Heart left ventricle (tissue), 16 donors: ENCODE results near the gene TFB2M. TPM values are rescaled to one million over a fixed set of nuclear protein-coding genes. Genes with fewer than 3 reads are reported as not detected.
A peak's percentile ranks its signal among the peaks of the same experiment; 100 is the strongest.
"Not testable (repeated sequence)": the region's sequence is repeated elsewhere in the genome, so short reads cannot be mapped to it uniquely, and the experiment has no call there.

Source experiments
- ATAC-seq, 4 donors: fragments of 200-7000 bp; cut with Tn5 transposase; one replicate each; pipeline ENCODE4 v1.9.1; 2020 to 2022; ENCODE audit warnings: moderate library complexity in 4 of 4, mild to moderate bottlenecking in 3 of 4, moderate number of reproducible peaks in 1 of 4
- DNase-seq, 5 donors: peaks; one replicate each; pipeline ENCODE4 v3.0.0-alpha.2; 2020
- H3K27ac ChIP-seq, 12 donors: fragments of 200-600 bp; sonication (generic) in 4 of 12; one replicate each; pipeline versions ENCODE4 v1.5.0 to v1.8.0; 2016 to 2022; ENCODE audit warnings: mild to moderate bottlenecking in 2 of 12
- H3K27me3 ChIP-seq, 9 donors: fragments of 200-600 bp; sonication (generic) in 2 of 9; one replicate each; pipeline versions ENCODE4 v1.5.1 to v1.8.0; 2016 to 2022; ENCODE audit warnings: mild to moderate bottlenecking in 3 of 9
- H3K36me3 ChIP-seq, 9 donors: fragments of 200-600 bp; sonication (generic) in 2 of 9; one replicate each; pipeline versions ENCODE4 v1.5.0 to v1.8.0; 2018 to 2022; ENCODE audit warnings: mild to moderate bottlenecking in 2 of 9
- H3K4me1 ChIP-seq, 12 donors: fragments of 200-600 bp; sonication (generic) in 4 of 12; one replicate each; pipeline versions ENCODE4 v1.5.0 to v1.8.0; 2016 to 2022; ENCODE audit warnings: mild to moderate bottlenecking in 3 of 12
- H3K4me3 ChIP-seq, 12 donors: fragments of 200-600 bp; sonication (generic) in 4 of 12; one replicate each; pipeline versions ENCODE4 v1.5.0 to v1.8.0; 2017 to 2022; ENCODE audit warnings: mild to moderate bottlenecking in 9 of 12, moderate library complexity in 4 of 12
- H3K9me3 ChIP-seq, 12 donors: fragments of 200-600 bp; sonication (generic) in 4 of 12; one replicate each; pipeline versions ENCODE4 v1.5.0 to v1.8.0; 2016 to 2022; ENCODE audit warnings: mild to moderate bottlenecking in 1 of 12
- CTCF ChIP-seq, 12 donors: fragments of 200-600 bp; sonication (generic) in 4 of 12; IDR thresholded peaks; one replicate each; pipeline versions ENCODE4 v1.5.0 to v1.8.0; 2018 to 2022; ENCODE audit warnings: antibody characterized with exemption in 12 of 12, mild to moderate bottlenecking in 5 of 12
- POLR2A ChIP-seq, 2 donors: fragments of 450-650 bp; IDR thresholded peaks; one replicate each; pipeline ENCODE4 v1.6.1; 2017; ENCODE audit warnings: antibody characterized with exemption in 2 of 2, mild to moderate bottlenecking in 2 of 2, moderate library complexity in 2 of 2
- WGBS, 4 donors: extraction: QIAGEN DNeasy Blood & Tissue Kit in 2 of 4; methylation state at CpG; one replicate each; pipeline versions ENCODE4 v1.1.5 to v1.1.7; 2013 to 2018; 5-methylcytosine and 5-hydroxymethylcytosine counted together
- intact Hi-C, 10 donors: fragments of 100-400 bp; cut with DNase I; formaldehyde crosslinking; loops; one replicate each; pipeline versions ENCODE4 v1.11.1 to v1.14.2; 2022
- polyA plus RNA-seq, 2 donors: library from polyadenylated mRNA; stranded (reverse); fragments of 200-250 nt; gene quantifications; one replicate each; pipeline ENCODE4 v1.2.3, GENCODE V29; 2013
- total RNA-seq, 9 donors: library from RNA; depleted of rRNA in 2 of 9; stranded (reverse); fragments of >200 nt in 2 of 9; fragmentation: NEBNext Ultra II Directional in 3 of 9; extraction: Animal tissue kit (Norgen Biotek cat#: 25700) in 3 of 9; gene quantifications; one replicate each; pipeline versions ENCODE4 v1.1.0 to v1.2.4, GENCODE V29; 2016 to 2023
- donor health status: ischemic (EF 13 %, LVEDD 7.1; RV severe dilation, severe dysfunction).
- donor health status: healthy with polysubstance abuse.
- donor health status: DM: no; HTN: yes; CAD: no.
- donor health status: DM: no; HTN: no; CAD: no.
- donor health status: ischemic (EF 25% LVEDD 6.9; RV normal size, moderate dysfunction).
- donor health status: ischemic (EF 25% LVEDD 5.7; RV mildly dilated, moderate dysfunction).
- donor health status: healthy.
- donor health status: DM: yes; HTN: yes; CAD: no.
- donor health status: ischemic (EF 35%, LVEDD 5.7; RV mildly dilated, moderate dysfunction).
- donor health status: nonischemic (EF 11% LVEDD 7.7; RV severe dilation, severe dysfunction).
- donor health status: DM: yes; HTN: yes; CAD: no.
- donor health status: PGD.
- donor health status: ischemic (EF 29% LVEDD 5.4; RV normal size, mild dysfunction).
- donor health status: nonischemic (EF 23%, LVEDD 6.1; RV moderate dilation, normal function).

TFB2M gene
- total and polyA plus RNA-seq, 11 donors, result 4.2 to 18.6 (median 12.8) TPM

GRCh38 chr1:246576709-246577032, 10.6 kb upstream of the TFB2M start:
- WGBS, 4 donors, result 84 to 91% (median 87%) methylated on average over 3 of the region's 3 CpGs
- Histone ChIP-seq H3K4me3 (no peak overlapping the region), H3K36me3 (no peaks in the 10 kb centered on the region), H3K9me3 (no peaks in the 10 kb centered on the region), H3K27me3 (no peaks in the 10 kb centered on the region), H3K27ac (no peak overlapping the region), H3K4me1 (peaks cover 0 to 72% (median 41%) of the 10 kb centered on the region in 12 donors)
- no peak for DNase-seq
- TF ChIP-seq POLR2A (IDR thresholded peaks at IDR 0.05) (no peak), CTCF (IDR thresholded peaks at IDR 0.05) (no peak)
- intact Hi-C loops, result loop anchor here in 1 of 10 donors (10.0 kb wide), 1 partner anchor 48 kb away; no protein-coding TSS in a partner anchor
- ATAC-seq, result no peak

GRCh38 chr1:246573491-246573890, 7.4 kb upstream of the TFB2M start:
- Histone ChIP-seq H3K36me3 (no peaks in the 10 kb centered on the region), H3K4me3 (no peak overlapping the region), H3K9me3 (no peaks in the 10 kb centered on the region), H3K4me1 (peaks cover 11 to 73% (median 48%) of the 10 kb centered on the region in 12 donors), H3K27me3 (no peaks in the 10 kb centered on the region), H3K27ac (peak overlapping the region in 10 of 12 donors; percentile 12 to 98 (median 55))
- WGBS, 4 donors, result 51 to 57% (median 53%) methylated on average over 6 of the region's 6 CpGs
- no peak for TF ChIP-seq CTCF (IDR thresholded peaks at IDR 0.05)
- no peak for TF ChIP-seq POLR2A (IDR thresholded peaks at IDR 0.05)
- intact Hi-C loops, result loop anchor here in 3 of 10 donors (5.0 to 10.0 kb wide), 2 partner anchors 34 to 51 kb away; no protein-coding TSS in a partner anchor
- DNase-seq, result no peak
- no peak for ATAC-seq

GRCh38 chr1:246572785-246573184, 6.7 kb upstream of the TFB2M start:
- ATAC-seq, result peak in 1 of 4 donors; percentile 61

GRCh38 chr1:246571953-246572352, 5.9 kb upstream of the TFB2M start:
- no peaks in the 10 kb centered on the region for H3K9me3 ChIP-seq
- peaks cover 12 to 70% (median 49%) of the 10 kb centered on the region in 12 donors for H3K4me1 ChIP-seq
- TF ChIP-seq CTCF (IDR thresholded peaks at IDR 0.05) (no peak), POLR2A (IDR thresholded peaks at IDR 0.05) (no peak)
- no peaks in the 10 kb centered on the region for H3K27me3 ChIP-seq
- no peaks in the 10 kb centered on the region for H3K36me3 ChIP-seq
- no peak for ATAC-seq
- 95 to 100% (median 98%) methylated on average over 1 of the region's 1 CpG for WGBS, 4 donors
- peak overlapping the region in 11 of 12 donors; percentile 59 to 98 (median 70) for H3K27ac ChIP-seq
- DNase-seq, result no peak
- intact Hi-C loops, result loop anchor here in 3 of 10 donors (5.0 to 10.0 kb wide), 2 partner anchors 35 to 53 kb away; no protein-coding TSS in a partner anchor
- H3K4me3 ChIP-seq, result no peak overlapping the region

More at GRCh38 chr1:246572785-246573184, 6.7 kb upstream of the TFB2M start:
- TF ChIP-seq CTCF (IDR thresholded peaks at IDR 0.05), result no peak
- no peak for TF ChIP-seq POLR2A (IDR thresholded peaks at IDR 0.05)
- Histone ChIP-seq H3K4me1 (peaks cover 15 to 73% (median 49%) of the 10 kb centered on the region in 12 donors), H3K4me3 (no peak overlapping the region), H3K27me3 (no peaks in the 10 kb centered on the region), H3K9me3 (no peaks in the 10 kb centered on the region), H3K27ac (peak overlapping the region in 10 of 12 donors; percentile 12 to 98 (median 64)), H3K36me3 (no peaks in the 10 kb centered on the region)
- intact Hi-C loops, result loop anchor here in 3 of 10 donors (5.0 to 10.0 kb wide), 2 partner anchors 35 to 52 kb away; no protein-coding TSS in a partner anchor
- DNase-seq, result no peak
- 55 to 67% (median 66%) methylated on average over 3 of the region's 3 CpGs for WGBS, 4 donors

- Histone ChIP-seq H3K4me1 (peaks cover 12 to 66% (median 47%) of the 10 kb centered on the region in 12 donors), H3K27ac (peak overlapping the region; percentile 59 to 98 (median 69)), H3K4me3 (peak overlapping the region in 1 of 12 donors; percentile 21)
- not testable (repeated sequence) for H3K27me3 ChIP-seq, H3K36me3 ChIP-seq, DNase-seq, H3K9me3 ChIP-seq
- 60 to 63% (median 61%) methylated on average over 4 of the region's 4 CpGs for WGBS, 4 donors
- intact Hi-C loops, result loop anchor here in 3 of 10 donors (5.0 to 10.0 kb wide), 2 partner anchors 36 to 53 kb away; no protein-coding TSS in a partner anchor
- peak in 3 of 4 donors; percentile 25 to 47 (median 27) for ATAC-seq
These were observed 5.2 kb upstream of the TFB2M start for GRCh38 chr1:246571309-246571708.
